DLD1 (cell line): ENCODE data around the gene ELMO1.

Experiments
- in situ Hi-C: cut with HindIII; loops from 2 replicates; pipeline ENCODE4 v1.10.0; 2017; ENCODE audit warnings: low sequenced_read_pairs

ELMO1 gene

DNA sequence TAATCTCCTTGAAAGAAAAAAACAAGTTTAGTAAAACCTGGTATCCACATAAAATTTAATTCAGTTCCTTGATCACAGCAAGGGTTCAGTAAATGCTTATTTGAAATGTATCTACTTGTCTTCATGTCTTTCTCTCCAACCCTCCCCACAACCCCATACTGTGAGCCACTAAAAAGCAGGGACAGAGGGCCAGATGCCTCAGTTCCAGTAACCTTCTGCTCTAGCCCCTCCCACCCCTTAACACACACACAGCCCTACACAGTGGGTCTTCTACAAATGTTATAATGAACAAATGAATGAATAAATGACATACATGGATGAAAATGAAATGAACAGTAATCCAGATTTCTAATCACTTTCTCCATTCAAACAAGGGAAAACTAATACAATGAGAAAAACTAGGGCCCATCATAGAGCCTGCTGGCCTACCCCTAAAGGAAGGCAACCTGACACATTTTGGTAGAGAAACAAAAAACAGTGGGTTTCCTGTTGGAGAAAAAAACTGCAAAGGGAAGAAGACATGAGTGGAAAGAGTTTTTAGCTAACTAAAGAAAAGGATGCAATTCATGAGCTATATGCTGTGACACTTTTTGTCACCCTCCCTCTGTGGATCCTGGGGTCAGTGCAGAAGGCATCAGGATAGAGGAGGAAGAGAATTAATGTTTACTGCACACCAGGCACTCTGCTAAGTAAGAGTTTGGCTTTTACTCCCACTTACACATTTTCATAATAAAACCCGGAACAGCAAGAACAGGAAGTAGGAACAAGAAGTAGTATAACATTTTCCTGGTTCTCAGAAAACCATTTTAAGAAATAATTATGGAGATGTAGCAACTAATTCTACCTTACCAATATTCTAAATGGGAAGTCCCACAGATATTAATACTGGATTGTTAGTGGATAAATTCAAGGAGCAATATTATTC, 38.1 kb downstream of the ELMO1 start:
- in situ Hi-C loops, result no loop called here

- in situ Hi-C loops, result no loop called here
These were observed 39.2 kb downstream of the ELMO1 start for GRCh38 chr7:37409461-37409860.

DNA sequence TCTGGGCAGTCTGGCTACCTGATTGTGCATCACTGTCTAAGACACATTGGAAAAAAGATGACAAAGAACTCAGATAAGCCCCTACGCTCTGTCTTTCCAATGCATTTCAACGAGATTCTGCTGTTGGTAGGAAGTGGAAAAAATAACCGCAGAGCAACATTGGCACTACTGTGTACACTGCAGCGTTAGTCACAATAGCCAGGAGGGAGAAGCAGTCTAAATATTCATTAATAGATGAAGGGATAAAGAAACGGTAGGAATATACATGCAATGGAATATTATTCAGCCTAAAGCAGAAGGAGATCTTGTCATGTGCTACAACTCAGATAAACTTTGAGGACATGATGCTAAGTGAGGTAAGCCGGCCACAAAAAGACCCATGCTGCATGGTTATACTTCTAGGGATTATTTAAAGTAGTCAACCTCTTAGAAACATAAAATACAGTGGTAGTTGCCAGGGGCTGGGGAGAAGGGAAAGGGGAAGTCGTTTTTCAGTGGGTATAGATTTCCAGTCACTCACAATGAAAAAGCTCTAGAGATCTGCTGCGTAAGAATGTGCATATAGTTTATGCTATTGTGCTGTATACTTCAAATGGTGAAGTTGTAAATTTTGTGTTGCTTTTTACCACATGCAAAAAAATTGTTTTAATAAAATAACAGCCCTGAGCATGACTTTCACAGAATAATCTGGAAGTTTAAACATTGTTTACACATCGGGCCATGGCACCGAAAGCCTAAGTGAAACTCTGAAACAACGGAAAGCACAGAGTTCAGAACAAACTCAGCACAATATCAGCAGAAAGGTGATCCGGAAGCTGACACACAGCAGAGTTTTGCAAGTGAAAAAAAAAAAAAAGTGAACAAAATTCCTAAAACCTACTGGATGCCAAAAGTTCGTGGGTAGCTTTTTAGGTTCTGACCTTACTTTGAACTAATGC, 40.1 kb downstream of the ELMO1 start:
- in situ Hi-C loops, result no loop called here

DNA sequence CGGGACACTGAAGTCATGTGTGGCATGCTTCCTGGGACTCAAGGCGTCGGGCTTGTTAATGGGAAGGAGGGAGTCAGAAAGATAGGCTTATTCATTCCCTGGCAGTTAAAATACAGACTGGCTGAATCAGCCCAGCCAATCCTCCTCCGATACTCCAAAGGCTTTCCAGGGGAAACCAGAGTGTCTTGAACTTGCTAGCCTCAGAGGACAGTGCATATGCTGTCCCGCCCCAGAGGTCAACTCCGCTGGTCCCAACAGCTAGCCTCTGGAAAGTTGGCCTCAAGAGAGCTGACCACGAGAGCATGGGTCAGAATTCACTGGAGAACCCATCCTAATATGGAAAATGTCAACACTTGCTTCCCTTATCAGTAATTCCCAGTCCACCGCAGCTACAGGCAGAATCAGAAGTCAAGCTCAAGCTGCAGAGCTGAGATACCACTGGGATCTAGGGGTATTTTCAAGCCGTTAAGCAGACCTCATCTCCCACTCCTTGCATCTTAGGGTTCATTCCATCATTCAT, 43.0 kb downstream of the ELMO1 start:
- in situ Hi-C loops, result no loop called here

DNA sequence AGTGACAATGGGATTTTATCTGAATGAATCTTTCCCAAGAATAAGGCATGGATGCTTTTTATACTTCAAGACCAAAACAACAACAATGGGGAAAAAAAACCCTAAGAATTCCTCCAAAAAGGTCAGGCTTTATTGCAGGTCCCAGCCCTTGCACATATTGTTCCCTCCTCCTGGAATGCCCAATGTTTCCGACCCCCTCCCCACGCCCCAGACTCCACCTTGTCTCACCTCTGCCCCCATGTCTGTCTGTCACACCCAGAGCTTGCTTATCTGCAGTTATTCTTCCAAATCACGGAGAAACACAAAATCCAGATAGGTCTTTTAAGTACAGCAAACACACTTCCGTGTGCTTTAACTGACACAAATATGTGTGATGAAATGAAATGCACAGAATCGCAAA, 43.5 kb downstream of the ELMO1 start:
- in situ Hi-C loops, result no loop called here

DNA sequence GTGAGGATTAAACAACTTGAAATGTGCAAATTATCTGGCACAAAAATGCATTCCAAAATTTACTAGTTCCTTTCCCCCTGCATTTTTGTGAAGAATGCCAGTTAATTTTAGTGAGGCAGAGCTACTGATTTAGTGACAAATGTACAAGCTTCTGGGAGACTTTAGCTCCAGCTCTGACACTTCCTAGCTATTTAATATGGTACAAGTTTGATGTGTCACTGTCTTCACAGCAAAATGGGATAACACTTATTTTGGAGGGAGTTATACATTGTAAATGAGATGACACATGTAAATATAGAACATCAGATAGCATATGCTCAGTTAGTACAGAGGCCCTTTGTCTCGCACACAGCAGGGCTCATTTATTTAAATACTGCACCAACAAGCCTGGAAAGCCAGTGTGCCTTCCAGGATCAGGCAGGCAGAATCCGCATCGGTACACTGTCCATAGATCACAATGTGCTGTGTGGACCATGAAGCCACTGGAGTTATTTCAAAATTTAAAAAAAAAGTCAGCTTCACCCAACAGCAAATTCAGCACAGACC, 48.7 kb downstream of the ELMO1 start:
- in situ Hi-C loops, result no loop called here

GRCh38 chr7:37398403-37398802, 50.3 kb downstream of the ELMO1 start:
- in situ Hi-C loops, result no loop called here

- in situ Hi-C loops, result no loop called here
These were observed 52.9 kb downstream of the ELMO1 start for GRCh38 chr7:37395618-37396259.

- in situ Hi-C loops, result no loop called here
These were observed 54.5 kb downstream of the ELMO1 start for GRCh38 chr7:37394158-37394557.

DNA sequence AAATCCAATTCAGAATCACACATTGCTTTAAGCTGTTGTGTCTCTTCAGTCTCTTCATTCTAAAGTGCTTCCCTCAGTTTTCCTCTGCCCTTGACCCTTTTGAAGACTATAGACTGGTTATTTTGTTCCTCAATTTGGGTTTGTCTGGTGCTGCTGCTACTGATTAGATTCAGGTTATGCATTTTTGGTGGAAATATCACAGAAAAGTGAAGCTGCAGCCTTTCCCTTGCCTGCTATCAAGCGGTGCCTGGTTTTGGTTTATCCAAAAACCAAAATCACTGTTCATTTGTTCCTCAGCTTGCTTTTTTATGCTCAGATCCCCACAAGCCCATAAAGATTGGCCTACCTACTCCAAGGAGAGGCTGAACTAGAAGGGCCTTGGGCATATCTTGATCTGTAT, 55.2 kb downstream of the ELMO1 start:
- in situ Hi-C loops, result no loop called here

GRCh38 chr7:37392673-37393017, 56.0 kb downstream of the ELMO1 start:
- in situ Hi-C loops, result no loop called here

DNA sequence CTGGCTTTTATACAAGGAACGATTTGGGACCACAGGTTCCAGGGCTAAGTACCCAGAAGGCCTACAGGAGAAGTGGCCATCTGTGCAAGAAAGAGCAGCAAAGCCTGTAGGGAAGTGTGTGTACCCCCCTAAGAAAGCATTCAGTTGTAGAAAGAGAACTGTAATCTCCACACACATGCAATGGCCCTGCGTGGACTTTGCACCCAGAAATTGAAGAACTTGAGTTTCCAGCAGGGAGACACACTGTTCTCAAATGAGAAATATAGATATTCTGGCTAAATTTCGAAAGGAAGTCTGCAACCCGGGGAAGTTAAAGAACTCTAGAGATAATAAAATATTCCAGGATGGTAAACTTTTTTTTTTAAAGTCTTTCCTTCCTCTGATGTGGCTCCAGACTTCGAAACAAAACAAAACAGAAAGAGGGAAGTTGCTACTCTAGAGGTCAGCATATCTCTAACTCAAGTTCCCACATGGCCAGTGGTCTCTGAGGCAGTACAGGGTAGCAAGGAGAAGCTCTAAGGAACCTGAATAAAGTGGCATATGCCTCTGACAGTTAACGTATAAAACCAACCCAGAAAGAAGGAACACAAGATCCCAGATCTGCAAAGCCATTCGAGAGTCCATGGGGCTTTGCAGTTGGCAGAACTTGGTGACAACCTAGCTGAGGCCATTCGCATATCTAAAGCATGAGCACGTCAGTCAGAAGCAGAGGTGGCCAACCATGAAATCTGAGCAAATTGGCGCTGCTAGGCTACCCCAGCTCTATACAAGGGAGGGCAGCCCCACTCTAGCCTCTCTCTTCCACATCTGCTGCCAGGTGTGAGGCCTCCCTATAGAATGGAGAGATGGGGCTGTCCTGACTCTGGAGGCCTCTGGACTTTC, 56.6 kb downstream of the ELMO1 start:
- in situ Hi-C loops, result no loop called here

DNA sequence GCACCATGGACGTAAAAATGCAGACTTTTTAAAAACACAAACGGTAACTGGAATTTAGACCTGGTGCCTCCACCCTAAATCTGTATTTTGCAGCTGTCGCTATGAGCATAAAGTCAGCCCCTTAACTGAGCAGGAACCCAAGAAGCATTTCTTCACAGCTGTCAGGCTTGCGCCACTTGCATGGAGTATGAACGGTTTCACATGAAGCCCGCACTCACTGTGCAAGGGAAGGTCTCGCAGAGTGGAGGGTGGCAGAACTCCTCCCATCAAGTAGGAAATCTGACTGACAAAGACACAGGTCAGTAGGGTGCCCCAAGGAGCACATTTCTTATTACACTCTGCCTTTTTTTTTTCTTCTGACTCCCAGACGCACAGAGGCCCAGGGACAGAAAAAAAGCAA, 58.5 kb downstream of the ELMO1 start:
- in situ Hi-C loops, result no loop called here

DNA sequence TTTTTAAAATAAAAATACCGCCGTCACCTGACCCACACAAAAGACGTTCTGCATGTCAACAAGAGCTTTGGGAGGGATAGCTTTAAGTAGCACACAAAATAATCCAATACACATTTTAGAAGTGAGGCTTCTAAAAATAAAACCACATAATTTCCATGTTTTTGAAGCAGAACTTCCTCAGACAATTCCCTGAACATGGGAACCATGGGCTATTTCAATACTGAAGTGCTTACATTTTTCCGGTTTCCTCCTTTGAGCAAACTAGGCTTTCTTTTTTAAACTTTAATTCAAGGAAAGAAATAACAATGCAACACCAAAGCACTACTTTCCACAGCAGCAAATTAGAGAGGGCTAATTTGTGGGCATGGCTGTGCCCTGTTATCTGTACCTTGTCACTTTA, 59.9 kb downstream of the ELMO1 start:
- in situ Hi-C loops, result no loop called here

DNA sequence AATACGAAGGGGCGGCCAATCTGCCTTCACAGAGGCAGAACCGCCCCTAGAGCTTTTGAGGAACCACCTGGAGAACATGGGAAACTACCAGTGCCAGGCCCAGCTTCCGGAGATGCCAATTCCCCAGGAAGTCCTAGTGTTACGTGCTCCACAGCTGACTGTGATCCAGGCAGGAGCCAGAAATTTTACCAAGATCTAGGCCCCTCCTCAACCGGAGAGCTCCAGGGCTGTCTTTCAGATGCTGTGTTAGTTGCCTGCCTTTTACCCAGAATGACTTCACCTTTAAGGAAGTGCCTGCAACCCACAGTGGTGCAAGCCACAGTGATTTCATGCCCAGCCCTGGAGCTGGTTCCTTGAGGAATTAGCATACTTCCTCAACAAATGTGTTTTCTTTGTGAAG, 62.9 kb downstream of the ELMO1 start:
- in situ Hi-C loops, result no loop called here

DNA sequence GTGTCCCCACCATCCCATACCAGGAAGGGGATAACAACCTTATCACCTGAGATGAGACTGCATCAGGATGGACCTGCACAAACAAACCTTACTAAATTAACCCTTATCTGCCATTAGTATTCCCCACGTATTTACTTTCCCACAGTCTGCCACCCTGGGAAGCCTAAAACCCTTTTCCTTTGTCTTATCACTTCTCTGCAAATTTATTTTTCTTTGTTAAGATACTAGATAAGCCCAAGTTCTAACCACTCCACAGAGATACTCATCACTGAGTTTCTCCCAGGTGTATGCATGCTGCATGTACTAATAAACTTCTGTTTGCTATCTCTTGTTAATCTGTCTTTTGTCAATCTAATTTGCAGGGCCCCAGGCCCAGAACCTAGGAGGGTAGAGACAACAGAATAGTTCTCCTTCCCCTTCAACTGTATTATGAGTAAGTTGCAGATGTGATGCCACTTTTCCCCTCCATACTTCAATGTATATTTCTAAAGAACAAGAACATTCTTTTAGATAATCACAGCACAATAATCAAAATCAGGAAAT, 66.0 kb downstream of the ELMO1 start:
- in situ Hi-C loops, result no loop called here

GRCh38 chr7:37380831-37381230, 67.8 kb downstream of the ELMO1 start:
- in situ Hi-C loops, result no loop called here

GRCh38 chr7:37379546-37380277, 69.0 kb downstream of the ELMO1 start:
- in situ Hi-C loops, result no loop called here

DNA sequence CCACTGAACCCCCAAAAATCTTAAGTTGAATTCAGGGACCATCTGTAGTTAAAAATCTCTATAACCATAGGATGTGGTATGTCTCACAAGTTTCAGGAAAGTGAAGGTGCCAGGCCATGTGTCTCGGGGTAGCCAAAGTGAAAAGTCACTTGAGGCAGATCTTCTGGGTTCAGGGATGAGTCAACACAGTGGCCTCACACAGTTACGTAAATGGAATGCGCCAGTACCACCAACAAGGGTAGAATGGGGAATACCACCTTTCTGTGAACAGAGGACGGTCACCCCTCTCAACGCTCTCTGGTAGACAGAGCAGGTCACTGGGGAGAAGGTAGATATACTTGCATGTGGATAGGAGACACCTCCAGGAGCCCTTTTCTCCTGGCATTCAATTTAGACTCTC, 71.4 kb downstream of the ELMO1 start:
- in situ Hi-C loops, result no loop called here
